HG02970 (cell line): Measurements from ENCODE around the gene ADGRA1.
"Not testable (repeated sequence)": the region's sequence is repeated elsewhere in the genome, so short reads cannot be mapped to it uniquely, and the experiment has no call there.

Experiments used
- ATAC-seq: cut with Tn5 transposase; IDR thresholded peaks from one replicate; pipeline ENCODE4 v1.9.1; 2021; ENCODE audit warnings: mild to moderate bottlenecking, moderate library complexity, moderate number of reproducible peaks; ENCODE audit not compliant: unreplicated experiment, low FRiP score

Gene ADGRA1

GRCh38 chr10:133124357-133125211 lies 36.9 kb downstream of the ADGRA1 start:
- no peak for ATAC-seq

DNA sequence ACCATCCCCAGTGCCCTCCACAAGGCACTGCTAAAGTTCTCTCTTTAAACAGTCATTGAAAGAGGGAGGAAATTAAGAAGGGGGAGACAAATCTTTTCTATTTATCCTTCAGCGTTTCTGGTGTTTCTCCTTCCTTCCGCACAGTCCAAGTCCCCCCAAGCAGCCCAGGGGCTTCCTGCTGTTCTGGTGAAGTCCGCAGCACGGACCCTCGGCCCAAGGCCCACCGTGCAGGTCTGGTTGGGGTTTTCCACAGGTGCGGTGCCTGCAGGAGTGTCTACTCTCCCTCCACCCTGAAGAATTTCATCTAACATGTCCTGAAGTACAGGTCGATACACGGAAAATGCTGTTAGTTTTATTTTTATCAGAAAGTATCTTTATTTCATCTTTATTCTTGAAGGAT lies 38.2 kb downstream of the ADGRA1 start:
- no peak for ATAC-seq

GRCh38 chr10:133126431-133127290 lies 38.9 kb downstream of the ADGRA1 start:
- no peak for ATAC-seq

- ATAC-seq = no peak
Measured at GRCh38 chr10:133127291-133128125, 39.8 kb downstream of the ADGRA1 start.

GRCh38 chr10:133128126-133129070 lies 40.7 kb downstream of the ADGRA1 start:
- ATAC-seq = no peak

- ATAC-seq = no peak
Measured at GRCh38 chr10:133129071-133129858, 41.5 kb downstream of the ADGRA1 start.

DNA sequence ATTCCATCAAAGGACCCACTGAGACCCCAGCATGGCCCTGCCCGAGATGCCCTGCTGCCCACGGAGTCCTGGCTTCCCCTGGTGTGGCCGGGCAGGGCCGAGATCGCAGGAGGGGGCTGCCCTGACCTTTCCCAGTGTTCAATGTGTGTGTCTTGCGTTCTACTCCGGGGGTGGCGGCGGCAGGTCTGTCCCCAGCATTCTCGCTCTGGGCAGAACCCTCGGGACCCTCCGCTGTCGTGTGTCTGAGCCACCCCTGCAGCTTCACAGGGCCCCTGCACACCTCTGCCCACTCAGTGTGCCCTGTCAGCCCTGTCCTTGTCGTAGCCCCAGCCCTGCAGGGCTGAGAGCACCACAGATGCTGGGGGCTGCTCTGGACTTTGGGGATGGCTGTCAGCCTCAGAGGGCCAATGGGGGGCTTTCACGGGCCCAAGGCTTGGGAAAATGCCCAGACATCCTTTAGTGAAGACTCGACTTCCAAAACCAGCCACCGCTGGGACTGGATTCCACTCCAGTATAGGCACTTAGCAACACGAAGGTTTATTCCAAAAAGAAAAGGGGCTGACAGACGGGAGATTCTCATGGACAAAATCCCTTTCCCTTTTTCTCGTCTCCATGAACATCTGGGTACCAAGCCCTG lies 42.3 kb downstream of the ADGRA1 start:
- ATAC-seq = no peak

- no peak for ATAC-seq
Measured at GRCh38 chr10:133130602-133131001, 42.9 kb downstream of the ADGRA1 start.

DNA sequence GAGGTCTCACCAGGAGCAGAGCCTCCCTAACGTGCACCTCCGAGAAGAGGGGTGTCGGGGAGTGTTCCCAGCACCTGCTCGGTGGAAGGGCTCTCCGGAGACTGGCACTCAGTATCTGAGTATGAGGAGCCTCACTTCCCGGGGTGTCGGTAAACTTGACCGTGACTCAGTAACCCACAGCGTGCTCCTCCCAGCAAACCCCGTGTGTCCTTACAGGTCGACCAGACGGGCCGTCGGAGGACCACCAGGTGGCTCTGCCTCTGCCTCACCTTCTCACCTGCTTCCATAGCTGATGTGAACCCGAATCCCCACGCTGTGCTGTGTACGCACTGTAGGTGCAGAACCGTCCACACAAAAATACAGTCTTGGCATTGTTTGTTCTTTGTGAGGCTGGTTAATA lies 43.3 kb downstream of the ADGRA1 start:
- ATAC-seq = no peak

- ATAC-seq = no peak
Measured at GRCh38 chr10:133131734-133132472, 44.2 kb downstream of the ADGRA1 start.

GRCh38 chr10:133132473-133133291 lies 45.0 kb downstream of the ADGRA1 start:
- ATAC-seq = no peak

- no peak for ATAC-seq
Measured at GRCh38 chr10:133133471-133134231, 45.9 kb downstream of the ADGRA1 start.

DNA sequence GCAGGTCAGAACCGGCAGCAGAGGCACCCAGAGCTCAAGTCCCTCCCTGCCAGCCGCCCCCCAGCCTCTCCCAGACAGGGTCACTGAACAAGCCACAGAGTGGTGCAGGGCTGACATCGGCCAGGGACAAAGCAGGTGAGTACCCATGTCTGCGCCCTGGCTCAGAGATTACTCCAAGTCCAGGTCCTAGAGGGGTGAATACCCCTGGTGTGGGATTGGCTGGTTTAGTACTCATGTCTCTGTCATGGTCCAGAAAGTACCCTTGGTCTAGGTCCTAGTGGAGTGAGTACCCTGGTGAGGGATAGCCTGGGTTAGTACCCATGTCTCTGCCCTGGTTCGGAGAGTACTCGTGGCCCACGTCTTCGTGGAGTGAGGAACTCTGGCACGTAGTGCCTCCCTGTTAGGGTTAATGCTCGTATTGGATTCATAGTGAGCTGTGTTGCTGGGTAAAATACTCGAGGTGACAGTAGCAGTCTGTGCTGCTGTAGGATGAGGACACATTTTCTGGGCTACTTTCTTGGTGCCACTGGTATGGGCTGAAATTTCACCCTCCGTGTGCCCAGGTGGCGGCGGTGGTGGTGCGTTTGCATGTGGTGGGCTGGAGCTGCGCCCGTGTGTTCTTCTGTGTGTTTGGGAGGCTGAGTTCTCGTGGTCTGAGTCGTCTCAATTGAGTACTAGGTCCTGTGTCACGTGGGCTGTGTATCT lies 46.8 kb downstream of the ADGRA1 start:
- no peak for ATAC-seq

GRCh38 chr10:133135116-133135465 lies 47.4 kb downstream of the ADGRA1 start:
- no peak for ATAC-seq

DNA sequence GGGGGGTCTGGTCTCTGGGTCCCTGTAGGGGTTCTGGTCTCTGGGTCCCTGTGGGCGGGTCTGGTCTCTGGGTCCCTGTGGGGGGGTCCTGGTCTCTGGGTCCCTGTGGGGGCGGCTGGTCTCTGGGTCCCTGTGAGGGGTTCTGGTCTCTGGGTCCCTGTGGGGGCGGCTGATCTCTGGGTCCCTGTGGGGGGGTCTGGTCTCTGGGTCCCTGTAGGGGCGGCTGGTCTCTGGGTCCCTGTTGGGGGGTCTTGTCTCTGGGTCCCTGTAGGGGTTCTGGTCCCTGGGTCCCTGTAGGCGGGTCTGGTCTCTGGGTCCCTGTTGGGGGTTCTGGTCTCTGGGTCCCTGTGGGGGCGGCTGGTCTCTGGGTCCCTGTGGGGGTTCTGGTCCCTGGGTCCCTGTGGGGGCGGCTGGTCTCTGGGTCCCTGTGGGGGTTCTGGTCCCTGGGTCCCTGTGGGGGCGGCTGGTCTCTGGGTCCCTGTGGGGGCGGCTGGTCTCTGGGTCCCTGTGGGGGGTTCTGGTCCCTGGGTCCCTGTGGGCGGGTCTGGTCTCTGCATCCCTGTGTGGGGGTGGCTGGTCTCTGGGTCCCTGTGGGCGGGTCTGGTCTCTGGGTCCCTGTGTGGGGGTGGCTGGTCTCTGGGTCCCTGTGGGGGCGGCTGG lies 49.9 kb downstream of the ADGRA1 start:
- ATAC-seq = not testable (repeated sequence)
